Ramos (cell line): ENCODE data around the gene ASGR1.

ENCODE experiments used
- in situ Hi-C: fragments of 300-500 bp; cut with MboI; formaldehyde crosslinking; loops from one replicate; pipeline ENCODE4 v1.14.3; 2022; ENCODE audit warnings: low sequenced_read_pairs; ENCODE audit not compliant: unreplicated experiment

The ASGR1 gene

GRCh38 chr17:7179317-7180254 lies at the start of gene ASGR1:
TSS of gene ASGR1 (minus strand) at chr17:7179370. CDS start at chr17:7178563, 807 bp downstream.
- in situ Hi-C loops, result no loop called here

- in situ Hi-C loops, result loop anchor here (25.0 kb wide), 1 partner anchor 608 kb away; the partner anchor contains the start of gene KDM6B
Observed at GRCh38 chr17:7228920-7229319, 49.8 kb upstream of the ASGR1 start.

- in situ Hi-C loops, result loop anchor here (25.0 kb wide), 1 partner anchor 610 kb away; the partner anchor contains the start of gene KDM6B
Observed at GRCh38 chr17:7226721-7227710, 47.8 kb upstream of the ASGR1 start.

GRCh38 chr17:7225711-7226331 lies 46.7 kb upstream of the ASGR1 start:
- in situ Hi-C loops, result loop anchor here (25.0 kb wide), 1 partner anchor 611 kb away; the partner anchor contains the start of gene KDM6B

GRCh38 chr17:7224661-7225111 lies 45.5 kb upstream of the ASGR1 start:
- in situ Hi-C loops, result loop anchor here (25.0 kb wide), 1 partner anchor 613 kb away; the partner anchor contains the start of gene KDM6B

- in situ Hi-C loops, result no loop called here
Observed at GRCh38 chr17:7224110-7224509, 44.9 kb upstream of the ASGR1 start.

- in situ Hi-C loops, result no loop called here
Observed at GRCh38 chr17:7223375-7223774, 44.2 kb upstream of the ASGR1 start.

GRCh38 chr17:7222972-7223292 lies 43.8 kb upstream of the ASGR1 start:
- in situ Hi-C loops, result no loop called here

- in situ Hi-C loops, result no loop called here
Observed at GRCh38 chr17:7222093-7222971, 43.2 kb upstream of the ASGR1 start.

GRCh38 chr17:7221278-7222092 lies 42.3 kb upstream of the ASGR1 start:
- in situ Hi-C loops, result no loop called here

GRCh38 chr17:7220593-7221277 lies 41.6 kb upstream of the ASGR1 start:
- in situ Hi-C loops, result no loop called here

GRCh38 chr17:7219812-7220592 lies 40.8 kb upstream of the ASGR1 start, which contains the start of the genes ACADVL and DLG4:
TSS of gene ACADVL (plus strand) at chr17:7219938. CDS start at chr17:7219985, 47 bp downstream.
TSS of gene DLG4 (minus strand) at chr17:7219836.
- in situ Hi-C loops, result no loop called here

- in situ Hi-C loops, result no loop called here
Observed at GRCh38 chr17:7219229-7219811, 40.1 kb upstream of the ASGR1 start.

GRCh38 chr17:7218758-7219157 lies 39.6 kb upstream of the ASGR1 start:
- in situ Hi-C loops, result no loop called here

- in situ Hi-C loops, result no loop called here
Observed at GRCh38 chr17:7218166-7218565, 39.0 kb upstream of the ASGR1 start.
